ENCODE data around the gene FMOD.

DNA sequence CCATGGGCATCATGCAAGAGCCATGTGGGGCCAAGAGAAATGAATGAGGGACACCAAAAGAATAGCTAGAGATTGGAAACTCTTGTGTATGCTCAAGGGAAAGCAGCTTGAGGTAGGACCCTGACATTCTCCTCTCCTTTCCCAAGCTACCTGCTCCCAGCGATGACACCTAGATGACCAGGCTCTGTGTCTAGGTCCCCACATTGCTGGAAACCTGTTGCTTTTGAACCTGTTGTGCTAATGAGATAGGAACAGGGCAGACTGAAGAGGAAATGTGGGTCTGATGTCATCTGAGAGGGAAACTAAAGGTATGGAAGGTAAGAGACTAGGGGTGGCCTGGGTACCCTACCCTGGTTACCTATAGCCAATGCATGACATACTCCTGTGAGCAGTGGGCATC, 1.8 kb downstream of the FMOD start:
- TF ChIP-seq EZH2phosphoT487 (IDR thresholded peaks at IDR 0.05; ENCODE audit: borderline replicate concordance, low read length) = no peak
- TF ChIP-seq, protein P1, sequence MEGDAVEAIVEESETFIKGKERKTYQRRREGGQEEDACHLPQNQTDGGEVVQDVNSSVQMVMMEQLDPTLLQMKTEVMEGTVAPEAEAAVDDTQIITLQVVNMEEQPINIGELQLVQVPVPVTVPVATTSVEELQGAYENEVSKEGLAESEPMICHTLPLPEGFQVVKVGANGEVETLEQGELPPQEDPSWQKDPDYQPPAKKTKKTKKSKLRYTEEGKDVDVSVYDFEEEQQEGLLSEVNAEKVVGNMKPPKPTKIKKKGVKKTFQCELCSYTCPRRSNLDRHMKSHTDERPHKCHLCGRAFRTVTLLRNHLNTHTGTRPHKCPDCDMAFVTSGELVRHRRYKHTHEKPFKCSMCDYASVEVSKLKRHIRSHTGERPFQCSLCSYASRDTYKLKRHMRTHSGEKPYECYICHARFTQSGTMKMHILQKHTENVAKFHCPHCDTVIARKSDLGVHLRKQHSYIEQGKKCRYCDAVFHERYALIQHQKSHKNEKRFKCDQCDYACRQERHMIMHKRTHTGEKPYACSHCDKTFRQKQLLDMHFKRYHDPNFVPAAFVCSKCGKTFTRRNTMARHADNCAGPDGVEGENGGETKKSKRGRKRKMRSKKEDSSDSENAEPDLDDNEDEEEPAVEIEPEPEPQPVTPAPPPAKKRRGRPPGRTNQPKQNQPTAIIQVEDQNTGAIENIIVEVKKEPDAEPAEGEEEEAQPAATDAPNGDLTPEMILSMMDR (conservative IDR thresholded peaks at IDR 0.05; ENCODE audit: low read depth, low read length) = no peak
